HG03097 (cell line): ENCODE results near the gene PLEKHH2.
"Not testable (repeated sequence)": the region's sequence is repeated elsewhere in the genome, so short reads cannot be mapped to it uniquely, and the experiment has no call there.

Experiments
- ATAC-seq: cut with Tn5 transposase; IDR thresholded peaks from one replicate; pipeline ENCODE4 v1.9.1; 2021; ENCODE audit not compliant: unreplicated experiment, low FRiP score

PLEKHH2 gene

DNA sequence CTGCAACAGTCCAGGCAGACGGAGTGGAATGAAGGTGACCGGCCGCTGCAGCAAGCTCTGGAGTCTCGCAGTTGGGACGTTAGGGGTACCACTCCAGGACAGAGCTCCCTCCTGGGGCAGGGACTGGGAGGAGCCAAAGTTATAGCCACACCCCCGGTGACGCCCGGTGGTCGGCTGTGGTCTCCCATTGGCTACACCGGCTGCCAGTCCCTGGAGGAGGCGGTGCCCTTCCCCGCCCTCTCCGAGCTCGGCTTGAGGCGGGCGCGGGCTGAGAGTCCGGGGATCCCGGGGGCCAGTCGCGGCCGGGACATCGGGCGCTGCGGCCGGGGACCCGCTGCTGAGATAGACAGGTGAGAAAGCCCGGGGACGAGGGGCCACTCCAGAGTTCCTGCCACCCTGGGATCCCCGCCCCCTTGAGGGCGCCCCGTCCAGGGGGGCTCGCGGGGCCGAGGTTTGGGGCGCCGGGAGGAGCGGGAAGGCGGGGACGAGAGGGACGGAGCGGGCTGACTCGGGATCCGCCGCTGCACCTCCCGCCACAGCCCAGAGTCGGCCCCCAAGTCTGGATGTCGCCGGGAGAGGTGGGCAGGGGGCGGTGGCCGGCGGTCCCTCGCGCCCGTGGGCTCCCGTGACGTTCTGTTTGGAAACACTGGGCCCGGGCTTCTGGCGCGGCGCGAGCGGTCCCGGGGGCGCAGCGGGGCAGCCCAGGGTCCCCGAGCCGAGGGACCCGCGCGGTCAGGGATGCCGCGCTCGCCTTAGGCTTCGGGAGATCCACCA, at the start of gene PLEKHH2:
Gene PLEKHH2 (plus strand): TSS at position 231 of the 774 bp plus-strand sequence. CDS start 7,414 bp downstream, outside the sequence.
- ATAC-seq: peak; percentile 99

DNA sequence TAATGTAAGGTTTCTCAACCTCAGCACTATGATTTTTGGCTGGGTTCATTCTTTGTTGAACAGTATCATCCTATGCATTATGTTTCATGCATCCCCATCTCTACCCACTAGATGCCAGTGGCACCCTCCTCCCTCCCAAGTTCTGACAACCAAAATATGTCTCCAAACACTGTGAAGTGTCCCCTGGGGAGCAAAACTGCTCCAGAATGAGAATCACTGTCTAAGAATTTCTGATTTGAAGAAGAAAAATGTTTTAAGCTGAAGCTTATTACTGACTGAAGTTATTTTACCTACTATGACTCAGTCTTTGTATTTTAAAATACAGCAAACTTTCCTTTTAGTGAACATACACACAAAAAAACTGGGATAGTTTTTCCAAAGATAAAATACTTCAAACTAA, 44.6 kb upstream of the PLEKHH2 start:
- ATAC-seq: no peak

DNA sequence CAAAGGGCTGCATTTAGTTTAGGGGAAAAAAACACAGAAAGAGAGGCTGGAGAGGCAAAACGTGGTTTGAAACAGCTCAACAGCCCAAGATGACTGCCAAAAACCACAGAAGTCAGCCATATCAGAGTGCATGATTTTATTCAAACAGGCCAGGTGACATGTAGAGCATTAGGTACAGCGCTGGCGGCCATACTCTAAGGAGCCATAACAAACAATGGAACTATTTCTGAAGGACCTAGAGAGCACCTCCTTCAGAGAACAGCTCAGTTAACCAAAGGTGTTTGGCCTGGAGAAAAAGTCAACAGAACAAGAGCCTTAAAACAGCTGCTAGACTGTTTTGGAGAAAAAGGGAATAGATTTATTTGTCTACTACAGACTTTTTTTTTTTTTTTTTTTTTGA, 43.8 kb upstream of the PLEKHH2 start:
- no peak for ATAC-seq

DNA sequence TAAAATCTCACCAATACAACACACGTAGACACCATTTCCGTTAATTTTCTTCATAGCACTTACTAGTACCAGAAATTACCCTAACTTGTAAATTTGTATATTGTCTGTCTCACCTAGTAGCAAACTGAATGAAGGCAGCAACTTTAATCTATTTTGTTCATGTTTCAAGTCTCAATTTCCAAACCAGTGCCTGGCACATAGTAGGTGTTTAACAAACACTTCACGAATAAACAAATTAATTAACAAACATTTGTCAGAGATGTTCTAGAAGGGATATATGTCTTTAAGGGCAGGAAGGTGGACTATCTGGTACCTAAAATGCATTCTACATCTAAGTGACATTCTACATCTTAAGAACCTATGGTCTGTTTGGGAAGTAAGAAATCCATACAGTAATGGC, 42.2 kb upstream of the PLEKHH2 start:
- ATAC-seq: no peak

DNA sequence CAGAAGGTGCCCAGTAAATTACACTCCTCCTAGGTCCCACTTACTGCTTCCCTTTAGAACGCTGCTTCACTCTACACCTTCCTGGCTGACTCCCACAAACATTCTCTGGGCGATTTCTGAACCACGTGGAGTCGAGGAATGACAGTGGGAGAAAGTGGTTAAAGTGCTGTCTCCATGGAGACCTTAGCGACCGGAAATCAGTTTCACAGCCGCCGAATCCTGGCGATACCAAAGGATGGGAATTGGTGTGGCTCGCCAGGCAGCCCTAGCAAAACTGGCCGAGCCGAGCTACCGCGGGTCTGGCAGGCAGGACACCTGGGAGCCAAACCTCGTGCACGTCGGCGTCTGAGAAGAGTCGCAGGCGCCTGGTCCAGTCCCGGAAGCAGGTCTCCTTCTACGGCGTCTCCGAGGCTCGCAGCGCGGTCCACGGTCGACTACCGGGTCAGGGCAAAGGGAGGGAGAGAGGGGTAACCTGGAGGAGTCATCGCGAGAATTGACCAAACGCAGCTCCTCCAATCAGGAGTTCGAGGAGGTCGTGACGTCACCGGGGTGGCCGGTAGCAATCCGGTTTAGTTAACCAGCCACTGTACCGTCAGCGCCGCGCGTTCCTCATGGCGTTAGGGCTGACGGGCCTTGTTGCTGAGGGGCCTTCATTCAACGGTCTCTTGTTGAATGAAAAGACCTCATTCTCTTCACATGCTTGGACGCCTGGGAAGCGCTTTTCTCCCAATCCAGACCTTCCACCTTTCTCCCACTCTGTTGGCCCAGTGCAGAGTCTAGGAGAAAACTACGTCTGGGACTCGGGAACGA, 41.3 kb upstream of the PLEKHH2 start, which contains the start of gene THADA:
Gene THADA (minus strand): TSS at position 436 of the 810 bp plus-strand sequence. CDS start 3,646 bp downstream, outside the sequence.
- ATAC-seq: peak; percentile 93

DNA sequence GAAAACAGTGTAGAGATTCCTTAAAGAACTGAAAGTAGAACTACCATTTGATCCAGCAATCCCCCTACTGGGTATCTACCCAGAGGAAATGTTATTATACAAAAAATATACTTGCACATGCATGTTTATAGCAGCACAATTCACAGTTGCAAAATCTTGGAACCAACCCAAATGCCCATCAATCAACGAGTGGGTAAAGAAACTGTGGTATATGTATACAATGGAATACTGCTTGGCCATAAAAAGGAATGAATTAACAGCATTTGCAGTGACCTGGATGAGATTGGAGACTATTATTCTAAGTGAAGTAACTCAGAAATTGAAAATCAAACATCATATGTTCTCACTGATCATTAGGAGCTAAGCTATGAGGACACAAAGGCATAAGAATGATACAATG, 36.5 kb upstream of the PLEKHH2 start:
- not testable (repeated sequence) for ATAC-seq

DNA sequence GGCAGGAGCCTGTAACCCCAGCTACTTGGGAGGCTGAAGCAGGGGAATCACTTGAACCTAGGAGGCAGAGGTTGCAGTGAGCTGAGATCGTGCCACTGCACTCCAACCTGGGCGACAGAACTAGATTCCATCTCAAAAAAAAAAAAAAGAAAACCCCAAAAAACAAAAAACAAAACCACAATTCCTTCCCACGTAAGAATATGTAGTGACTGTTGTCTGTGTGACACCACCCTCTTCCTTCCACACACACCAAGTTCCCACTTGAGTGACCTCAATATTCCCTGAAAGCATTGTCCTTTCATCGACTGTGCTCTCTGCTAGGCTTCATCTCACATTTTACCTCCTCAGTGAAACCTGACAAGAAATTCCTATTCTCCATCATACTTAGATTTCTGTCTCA, 32.4 kb upstream of the PLEKHH2 start:
- ATAC-seq: no peak

DNA sequence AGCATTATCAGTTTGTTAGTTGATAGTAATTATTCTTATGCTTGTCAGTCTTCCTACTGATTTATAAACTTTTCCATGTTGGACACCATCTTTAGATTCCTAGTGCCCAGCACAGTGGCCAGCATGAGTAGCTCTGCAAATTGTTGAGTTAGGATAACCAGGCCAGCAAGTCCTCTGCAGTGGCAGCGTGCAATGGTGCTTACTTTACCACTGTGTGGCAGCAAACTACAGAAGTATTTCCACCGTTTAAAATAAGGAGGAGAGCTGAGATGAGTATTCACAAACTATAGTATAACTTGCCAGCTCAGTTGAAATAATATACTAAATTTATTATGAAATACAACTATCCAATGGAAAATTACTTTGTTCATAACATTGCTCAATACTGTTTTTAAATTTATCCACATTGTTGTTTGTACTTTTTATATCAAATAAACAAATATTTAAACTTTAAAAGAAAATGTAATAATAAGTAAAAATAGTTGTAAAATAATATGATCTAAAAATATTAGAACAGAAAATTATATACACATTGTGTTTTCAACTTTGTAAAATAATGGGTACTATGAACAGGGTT, 31.9 kb upstream of the PLEKHH2 start:
- ATAC-seq: no peak

DNA sequence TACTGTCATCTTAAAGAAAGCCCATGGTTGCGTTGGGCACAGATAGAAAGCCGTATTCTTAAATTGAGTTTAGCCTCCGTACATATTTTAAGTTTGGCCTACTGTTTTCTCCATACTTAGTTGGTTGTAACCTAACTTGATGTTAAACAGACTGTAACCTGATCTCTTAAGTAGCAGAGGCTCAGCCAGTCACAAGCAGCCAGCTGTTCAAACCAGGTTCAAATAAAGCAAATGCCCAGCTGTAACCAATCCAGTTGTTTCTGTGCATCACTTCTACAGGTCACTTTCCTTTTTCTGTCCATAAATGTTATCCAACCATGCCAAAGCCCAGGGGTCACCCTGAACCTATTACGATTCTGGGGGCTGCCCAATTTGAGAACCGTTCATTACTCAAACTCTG, 31.2 kb upstream of the PLEKHH2 start:
- ATAC-seq: no peak

DNA sequence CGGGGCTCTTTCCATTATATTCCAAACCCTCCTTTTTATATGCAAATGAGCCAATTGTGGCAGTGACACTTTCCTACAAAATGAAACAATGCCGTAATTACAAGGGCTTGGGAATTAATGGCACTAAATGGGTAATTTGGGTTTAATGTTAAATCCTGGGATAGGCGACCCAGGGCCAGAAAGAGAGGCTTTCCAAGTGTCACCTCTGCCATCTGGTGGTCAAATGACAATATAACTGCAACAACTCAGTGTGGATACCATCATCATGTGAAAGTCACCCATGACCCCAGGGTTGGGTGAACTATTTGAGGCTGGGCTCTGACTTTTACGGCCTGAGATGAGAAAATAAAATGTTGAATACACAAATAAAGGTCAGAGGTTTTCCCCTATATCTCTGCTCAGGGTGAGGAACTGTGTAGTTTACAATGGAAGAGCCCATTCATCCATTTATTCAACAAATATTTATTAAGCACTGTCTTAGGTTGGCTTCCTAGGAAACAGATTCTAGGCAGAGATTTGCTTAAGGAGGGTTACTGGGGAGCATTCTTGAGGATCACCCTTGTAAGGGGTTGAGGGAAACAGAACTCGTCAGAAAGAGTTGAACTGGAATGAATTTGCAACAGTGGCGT, 27.7 kb upstream of the PLEKHH2 start:
- no peak for ATAC-seq

DNA sequence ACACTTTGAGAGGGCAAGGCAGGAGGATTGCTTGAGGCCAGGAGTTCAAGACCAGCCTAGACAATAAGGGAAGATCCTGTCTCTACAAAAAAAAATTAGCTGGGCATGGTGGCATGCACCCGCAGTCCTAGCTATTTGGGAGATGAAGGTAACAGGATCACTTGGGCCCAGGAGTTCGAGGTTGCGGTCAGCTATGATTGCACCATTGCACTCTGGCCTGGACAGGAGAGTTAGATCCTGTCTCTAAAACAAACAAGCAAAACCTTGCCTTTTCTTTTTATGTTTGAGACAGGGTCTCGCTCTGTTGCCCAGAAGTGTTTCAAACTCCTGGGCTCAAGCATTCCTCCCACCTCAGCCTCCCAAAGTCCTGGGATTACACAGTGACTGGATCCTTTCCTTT, 26.7 kb upstream of the PLEKHH2 start:
- ATAC-seq: no peak

DNA sequence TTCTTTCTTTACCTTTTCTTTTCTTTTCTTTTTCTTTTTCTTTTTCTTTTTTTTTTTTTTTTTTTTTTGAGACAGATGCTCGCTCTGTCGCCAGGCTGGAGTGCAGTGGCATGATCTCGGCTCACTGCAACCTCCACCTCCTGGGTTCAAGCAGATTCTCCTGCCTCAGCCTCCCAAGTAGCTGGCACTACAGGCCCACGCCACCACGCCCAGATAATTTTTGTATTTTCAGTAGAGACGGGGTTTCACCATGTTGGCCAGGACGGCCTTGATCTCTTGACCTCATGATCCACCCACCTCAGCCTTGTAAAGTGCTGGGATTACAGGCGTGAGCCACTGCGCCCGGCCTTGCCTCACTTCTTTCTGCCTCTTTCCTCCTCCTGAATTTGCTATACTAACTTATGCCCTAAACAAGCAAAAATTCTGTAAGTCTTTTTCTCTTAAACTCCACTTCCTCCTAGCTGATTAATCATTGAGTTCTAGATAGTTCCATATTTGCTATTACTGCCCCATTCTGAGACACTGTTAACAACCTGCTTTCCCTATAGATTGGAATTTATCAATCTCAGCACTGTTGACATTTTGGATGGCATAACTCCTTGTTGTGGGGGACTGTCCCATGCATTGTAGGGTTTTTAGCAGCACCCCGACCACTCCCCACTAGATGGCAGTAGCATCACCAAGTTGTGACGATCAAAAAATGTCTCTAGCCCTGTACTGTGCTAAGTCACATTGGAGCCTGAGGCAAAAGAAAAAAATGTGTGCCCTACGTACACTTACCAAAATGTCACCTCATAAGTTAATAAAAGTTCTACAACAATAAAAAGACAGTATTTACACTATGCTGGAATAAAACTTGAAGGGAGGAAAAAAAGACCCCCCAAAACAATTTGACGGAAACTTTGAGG, 24.8 kb upstream of the PLEKHH2 start:
- ATAC-seq: no peak

DNA sequence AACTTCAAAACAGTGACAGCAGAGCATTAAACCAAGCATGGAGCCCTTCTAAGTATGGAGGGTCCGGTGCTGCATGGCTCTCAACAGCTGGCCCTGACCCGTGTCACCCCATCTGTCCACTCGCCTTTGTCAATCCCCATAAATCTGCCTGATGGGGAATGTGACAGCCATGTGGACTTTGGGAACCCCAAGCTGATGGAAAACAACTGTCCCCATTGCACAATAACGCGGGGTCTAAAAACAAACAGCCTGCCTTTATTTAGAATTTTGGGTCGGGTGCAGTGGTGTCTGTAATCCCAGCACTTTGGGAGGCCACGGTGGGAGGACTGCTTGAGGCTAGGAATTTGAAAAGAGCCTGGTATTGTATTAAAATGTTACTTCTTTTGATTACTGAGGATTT, 24.1 kb upstream of the PLEKHH2 start:
- ATAC-seq: no peak

DNA sequence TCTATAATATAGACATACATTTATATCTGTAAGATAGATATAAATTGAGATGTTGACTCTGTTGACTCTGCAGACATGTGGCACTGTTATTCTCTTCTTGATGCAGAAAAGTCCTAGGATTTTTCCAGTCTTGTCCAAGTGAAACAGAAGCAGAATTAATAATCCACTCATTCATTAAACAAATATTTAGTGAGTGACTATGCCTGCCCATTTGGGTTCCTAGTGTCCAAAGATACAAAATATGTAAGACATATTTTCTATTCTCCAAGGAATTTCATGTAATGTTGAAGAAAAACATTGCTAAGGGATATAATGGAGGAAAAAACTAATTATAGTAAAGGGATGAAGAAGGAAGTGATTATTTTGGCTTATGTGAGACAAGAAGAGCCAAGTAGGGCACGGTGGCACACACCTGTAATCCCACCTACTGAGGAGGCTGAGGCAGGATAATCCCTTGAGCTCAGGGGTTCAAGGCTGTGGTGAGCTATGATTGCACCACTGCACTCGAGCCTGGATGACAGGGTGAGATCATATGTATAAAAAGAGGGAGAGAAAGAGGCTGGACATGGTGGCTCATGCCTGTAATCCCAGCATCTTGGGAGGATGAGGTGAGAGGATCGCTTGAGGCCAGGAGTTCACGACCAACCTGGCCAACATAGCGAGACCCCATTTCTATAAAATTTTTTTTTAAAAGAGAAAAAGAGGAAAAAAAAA, 19.9 kb upstream of the PLEKHH2 start:
- no peak for ATAC-seq

DNA sequence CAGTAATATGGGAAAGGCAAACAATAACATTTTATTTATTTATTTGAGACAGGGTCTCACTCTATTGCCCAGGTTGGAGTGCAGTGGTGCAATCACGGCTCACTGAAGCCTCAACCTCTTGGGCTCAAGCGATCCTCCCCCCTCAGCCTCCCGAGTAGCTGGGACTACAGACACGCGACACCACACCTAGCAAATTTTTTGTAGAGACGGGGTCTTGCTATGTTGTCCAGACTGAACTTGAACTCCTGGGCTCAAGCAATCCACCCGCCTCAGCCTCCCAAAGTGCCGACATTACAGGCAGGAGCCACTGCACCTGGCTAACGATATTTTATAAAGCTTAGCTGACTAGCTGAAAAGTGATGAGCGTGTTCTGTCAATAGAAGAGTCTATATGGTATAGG, 17.5 kb upstream of the PLEKHH2 start:
- ATAC-seq: no peak

DNA sequence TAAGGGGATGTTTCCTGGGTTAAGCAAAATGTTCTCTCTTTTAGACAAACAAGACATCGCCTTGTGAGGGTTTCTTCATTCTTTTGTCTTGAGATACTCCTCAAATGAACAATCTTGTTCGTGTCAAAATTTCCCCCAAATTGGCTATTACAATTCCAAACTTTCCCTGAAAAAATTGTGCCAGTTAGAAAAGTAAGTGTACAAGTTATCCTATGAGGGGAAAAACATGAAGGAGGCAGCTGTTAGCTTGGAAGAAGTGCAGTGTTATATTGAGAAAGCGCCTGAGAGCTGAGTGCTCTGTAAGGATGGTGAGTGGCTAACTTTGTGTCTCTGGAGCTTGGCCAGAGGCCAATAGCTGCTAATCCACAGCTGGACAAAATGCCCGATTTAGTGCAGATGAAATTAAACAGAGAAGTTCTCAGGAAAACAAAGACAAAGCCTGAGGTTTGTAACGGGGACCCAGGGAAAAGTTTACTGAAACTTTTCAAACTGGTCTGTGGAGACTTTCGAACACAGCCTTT, 14.1 kb upstream of the PLEKHH2 start:
- no peak for ATAC-seq

DNA sequence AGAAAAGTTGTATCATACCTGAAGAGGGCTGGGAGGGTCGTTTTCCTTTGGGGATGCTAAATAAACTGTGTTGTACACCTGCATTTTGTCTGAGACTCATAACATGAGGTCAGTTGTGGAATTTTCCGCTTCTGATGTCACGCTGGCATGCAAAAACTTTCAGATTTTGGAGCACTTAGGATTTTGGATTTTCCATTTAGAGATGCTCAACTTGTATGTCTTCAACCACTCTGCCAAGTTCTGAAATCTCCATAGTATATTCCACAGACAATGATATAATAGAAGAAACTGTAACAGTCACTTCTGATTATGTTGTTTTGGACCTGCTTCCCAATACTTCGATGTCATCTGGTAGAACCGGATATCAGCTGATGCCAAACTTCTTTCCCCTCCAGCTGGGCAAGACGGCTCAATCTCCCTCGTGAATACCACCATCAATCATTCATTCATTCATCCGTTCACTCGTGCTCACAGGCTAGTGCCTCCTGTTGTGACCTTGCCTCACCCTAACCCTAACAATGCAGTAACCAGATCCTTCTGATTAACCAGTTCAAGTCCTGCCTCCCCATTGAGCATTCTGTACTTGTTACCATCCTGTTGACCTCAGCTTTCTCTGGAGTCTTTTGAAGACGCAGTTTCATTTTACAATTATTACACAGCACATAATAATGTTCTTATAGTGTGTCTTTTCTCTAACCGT, 5.3 kb upstream of the PLEKHH2 start:
- ATAC-seq: no peak

DNA sequence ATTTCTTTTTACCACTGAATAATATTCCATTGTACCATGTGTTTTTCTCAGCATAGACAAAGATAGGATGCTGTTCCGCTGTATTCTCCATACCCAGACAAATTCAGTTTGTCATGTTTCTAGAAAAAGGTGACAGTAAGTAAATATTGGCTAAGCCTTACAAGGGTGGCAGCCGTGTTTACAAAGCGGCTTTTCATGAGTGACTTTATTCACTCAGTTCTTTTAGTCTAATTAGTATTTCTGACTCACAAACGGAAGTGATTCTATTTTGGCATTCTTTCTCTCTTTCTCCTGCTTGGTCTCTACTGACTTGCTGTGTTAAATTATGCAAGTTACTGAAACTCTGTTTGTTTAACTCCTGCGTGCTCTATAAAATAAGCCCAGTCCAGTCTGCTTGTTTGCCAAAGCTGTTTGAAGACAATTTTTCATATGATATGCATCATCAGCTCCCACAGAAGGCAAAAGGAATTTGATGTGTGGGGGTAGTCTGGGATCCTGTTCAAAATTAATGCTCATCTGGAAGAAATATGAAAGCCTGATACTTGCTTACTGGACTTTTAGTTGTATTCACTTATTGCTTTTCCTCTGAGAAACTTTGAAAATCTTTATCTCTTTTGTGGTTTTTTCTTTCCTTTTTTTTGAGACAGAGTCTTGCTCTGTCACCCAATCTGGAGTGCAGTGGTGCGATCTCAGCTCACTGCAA, 2.3 kb upstream of the PLEKHH2 start:
- no peak for ATAC-seq
